Thyroid gland (tissue), 4 donors: Measurements from ENCODE around the gene OR2T10.

Experiments used
- POLR2A ChIP-seq, 2 donors: fragments of 450-650 bp; IDR thresholded peaks; one replicate each; pipeline ENCODE4 v1.6.1; 2017; ENCODE audit warnings: antibody characterized with exemption in 2 of 2, mild to moderate bottlenecking in 2 of 2, moderate library complexity in 1 of 2
- TF ChIP-seq, protein P1 (sequence below), 6 experiments: fragments of 200-600 bp in 3 of 6; fragments of 450-650 bp in 3 of 6; sonication (generic) in 3 of 6; IDR thresholded peaks; one replicate each; pipeline ENCODE4 v1.5.1; 2016 to 2019; ENCODE audit warnings: antibody characterized with exemption in 6 of 6, mild to moderate bottlenecking in 2 of 6, inconsistent platforms in 1 of 6, moderate library complexity in 1 of 6

- TF ChIP-seq, protein P1, sequence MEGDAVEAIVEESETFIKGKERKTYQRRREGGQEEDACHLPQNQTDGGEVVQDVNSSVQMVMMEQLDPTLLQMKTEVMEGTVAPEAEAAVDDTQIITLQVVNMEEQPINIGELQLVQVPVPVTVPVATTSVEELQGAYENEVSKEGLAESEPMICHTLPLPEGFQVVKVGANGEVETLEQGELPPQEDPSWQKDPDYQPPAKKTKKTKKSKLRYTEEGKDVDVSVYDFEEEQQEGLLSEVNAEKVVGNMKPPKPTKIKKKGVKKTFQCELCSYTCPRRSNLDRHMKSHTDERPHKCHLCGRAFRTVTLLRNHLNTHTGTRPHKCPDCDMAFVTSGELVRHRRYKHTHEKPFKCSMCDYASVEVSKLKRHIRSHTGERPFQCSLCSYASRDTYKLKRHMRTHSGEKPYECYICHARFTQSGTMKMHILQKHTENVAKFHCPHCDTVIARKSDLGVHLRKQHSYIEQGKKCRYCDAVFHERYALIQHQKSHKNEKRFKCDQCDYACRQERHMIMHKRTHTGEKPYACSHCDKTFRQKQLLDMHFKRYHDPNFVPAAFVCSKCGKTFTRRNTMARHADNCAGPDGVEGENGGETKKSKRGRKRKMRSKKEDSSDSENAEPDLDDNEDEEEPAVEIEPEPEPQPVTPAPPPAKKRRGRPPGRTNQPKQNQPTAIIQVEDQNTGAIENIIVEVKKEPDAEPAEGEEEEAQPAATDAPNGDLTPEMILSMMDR (IDR thresholded peaks at IDR 0.05), result no peak
- TF ChIP-seq POLR2A (IDR thresholded peaks at IDR 0.05), result no peak
These were observed 16.2 kb upstream of the OR2T10 start for GRCh38 chr1:248613742-248614141.
